Liver (tissue), 10 donors: Measurements from ENCODE around the gene RNF39. TPM values are rescaled to one million over a fixed set of nuclear protein-coding genes. Genes with fewer than 3 reads are reported as not detected.

Source experiments
- DNase-seq: peaks from one replicate; pipeline ENCODE4 v3.0.0-alpha.2; 2017; ENCODE audit warnings: low spot score
- H3K27ac ChIP-seq, 2 donors: one replicate each; pipeline ENCODE4 v1.7.0; 2013; ENCODE audit warnings: inconsistent platforms in 2 of 2, low read length in 2 of 2, control low read depth in 1 of 2, low read depth in 1 of 2, mild to moderate bottlenecking in 1 of 2
- H3K27me3 ChIP-seq, 4 donors: one replicate each; pipeline versions ENCODE4 v1.6.1 to v1.7.0; 2013; ENCODE audit warnings: low read length in 3 of 4, inconsistent platforms in 1 of 4, mild to moderate bottlenecking in 1 of 4, moderate library complexity in 1 of 4; ENCODE audit not compliant: control insufficient read depth in 4 of 4, insufficient read depth in 4 of 4
- H3K36me3 ChIP-seq, 4 donors: one replicate each; pipeline versions ENCODE4 v1.6.1 to v1.7.0; 2013; ENCODE audit warnings: low read length in 3 of 4, mild to moderate bottlenecking in 3 of 4, low read depth in 1 of 4, moderate library complexity in 1 of 4; ENCODE audit not compliant: control insufficient read depth in 4 of 4, insufficient read depth in 3 of 4
- H3K4me1 ChIP-seq, 4 donors: one replicate each; pipeline versions ENCODE4 v1.6.1 to v1.7.0; 2013; ENCODE audit warnings: low read length in 3 of 4, mild to moderate bottlenecking in 3 of 4, moderate library complexity in 1 of 4; ENCODE audit not compliant: control insufficient read depth in 4 of 4, insufficient read depth in 4 of 4
- H3K4me3 ChIP-seq, 3 donors: one replicate each; pipeline versions ENCODE4 v1.6.1 to v1.7.0; 2013; ENCODE audit warnings: low read length in 3 of 3, control low read depth in 1 of 3, low read depth in 1 of 3, mild to moderate bottlenecking in 1 of 3
- H3K9ac ChIP-seq, 2 donors: one replicate each; pipeline ENCODE4 v1.7.0; 2013; ENCODE audit warnings: low read length in 2 of 2, mild to moderate bottlenecking in 2 of 2, moderate library complexity in 2 of 2, control low read depth in 1 of 2, low read depth in 1 of 2
- H3K9me3 ChIP-seq, 4 donors: one replicate each; pipeline versions ENCODE4 v1.6.1 to v1.7.0; 2013; ENCODE audit warnings: low read length in 3 of 4; ENCODE audit not compliant: control insufficient read depth in 4 of 4
- EGR1 ChIP-seq, 2 donors: IDR thresholded peaks; 2 replicates each; pipeline ENCODE4 v1.6.1; 2016 to 2018; ENCODE audit warnings: antibody characterized with exemption in 2 of 2, low read depth in 2 of 2
- FOXA2 ChIP-seq: IDR thresholded peaks from 2 replicates; pipeline ENCODE4 v1.6.1; 2016; ENCODE audit warnings: antibody characterized with exemption
- GABPA ChIP-seq, 2 donors: IDR thresholded peaks in 1 of 2; conservative IDR thresholded peaks in 1 of 2; 2 replicates each; pipeline ENCODE4 v1.6.1; 2016; ENCODE audit warnings: antibody characterized with exemption in 2 of 2, mild to moderate bottlenecking in 1 of 2, moderate library complexity in 1 of 2
- HNF4A ChIP-seq, 2 donors: conservative IDR thresholded peaks; 2 replicates each; pipeline ENCODE4 v1.6.1; 2016; ENCODE audit warnings: antibody characterized with exemption in 2 of 2, mild to moderate bottlenecking in 2 of 2
- HNF4G ChIP-seq: IDR thresholded peaks from 2 replicates; pipeline ENCODE4 v1.6.1; 2016; ENCODE audit warnings: antibody characterized with exemption
- JUND ChIP-seq, 2 donors: IDR thresholded peaks; 2 replicates each; pipeline ENCODE4 v1.6.1; 2016; ENCODE audit warnings: antibody characterized with exemption in 2 of 2
- NR2F2 ChIP-seq: IDR thresholded peaks from 2 replicates; pipeline ENCODE4 v1.6.1; 2016; ENCODE audit warnings: antibody characterized with exemption
- RAD21 ChIP-seq, 2 donors: IDR thresholded peaks; 2 replicates each; pipeline ENCODE4 v1.6.1; 2016; ENCODE audit warnings: antibody characterized with exemption in 2 of 2, mild to moderate bottlenecking in 2 of 2
- RXRA ChIP-seq, 2 donors: IDR thresholded peaks; 2 replicates each; pipeline ENCODE4 v1.6.1; 2017 to 2018; ENCODE audit warnings: antibody characterized with exemption in 2 of 2, mild to moderate bottlenecking in 1 of 2
- SP1 ChIP-seq: IDR thresholded peaks from 2 replicates; pipeline ENCODE4 v1.6.1; 2018; ENCODE audit warnings: antibody characterized with exemption, mild to moderate bottlenecking
- TAF1 ChIP-seq: conservative IDR thresholded peaks from 2 replicates; pipeline ENCODE4 v1.6.1; 2016; ENCODE audit warnings: antibody characterized with exemption, mild to moderate bottlenecking
- YY1 ChIP-seq: IDR thresholded peaks from 2 replicates; pipeline ENCODE4 v1.6.1; 2016; ENCODE audit warnings: antibody characterized with exemption, mild to moderate bottlenecking
- WGBS: extraction: QIAGEN DNeasy Blood & Tissue Kit; methylation state at CpG from one replicate; pipeline ENCODE4 v1.1.7; 2013; 5-methylcytosine and 5-hydroxymethylcytosine counted together
- polyA plus RNA-seq, 2 donors: library from polyadenylated mRNA; stranded (reverse) in 1 of 2; unstranded in 1 of 2; fragments of 200-250 nt in 1 of 2; fragments of >200 nt in 1 of 2; fragmentation: Nextera tagmentation in 1 of 2; extraction: Ambion mirVana in 1 of 2; gene quantifications; one replicate each; pipeline versions ENCODE4 v1.2.1 to v1.2.3, GENCODE V29; 2013 to 2015
- small RNA-seq: library from RNA; depleted of rRNA; stranded (forward); fragments of <200 nt; gene quantifications from one replicate; pipeline ENCODE3, GENCODE V24; 2014
- total RNA-seq, 2 donors: library from RNA; depleted of rRNA; stranded (reverse); fragments of >200 nt; gene quantifications; one replicate each; pipeline ENCODE4 v1.2.3, GENCODE V29; 2014
- TF ChIP-seq, protein P1 (sequence below): IDR thresholded peaks from 2 replicates; pipeline ENCODE4 v1.6.1; 2016; ENCODE audit warnings: antibody characterized with exemption
- TF ChIP-seq, protein P2 (sequence below): fragments of 150-350 bp; IDR thresholded peaks from 2 replicates; pipeline ENCODE4 v1.5.1; 2017; ENCODE audit warnings: improper control_type of control experiment, low read depth, low read length; ENCODE audit not compliant: missing input control
- TF ChIP-seq, protein P3 (sequence below): IDR thresholded peaks from 2 replicates; pipeline ENCODE4 v1.6.1; 2016; ENCODE audit warnings: antibody characterized with exemption, mild to moderate bottlenecking
- TF ChIP-seq, protein P4 (sequence below): IDR thresholded peaks from 2 replicates; pipeline ENCODE4 v1.6.1; 2016; ENCODE audit warnings: antibody characterized with exemption
- TF ChIP-seq, protein P5 (sequence below): IDR thresholded peaks from 2 replicates; pipeline ENCODE4 v1.6.1; 2016; ENCODE audit warnings: antibody characterized with exemption
- donor health status: healthy.
- donor health status: healthy.
- donor health status: healthy.
- donor health status: healthy.
- donor health status: healthy.

Gene RNF39
- total and polyA plus RNA-seq, 4 donors, result 0.03 to 0.13 TPM; not detected in 2

DNA sequence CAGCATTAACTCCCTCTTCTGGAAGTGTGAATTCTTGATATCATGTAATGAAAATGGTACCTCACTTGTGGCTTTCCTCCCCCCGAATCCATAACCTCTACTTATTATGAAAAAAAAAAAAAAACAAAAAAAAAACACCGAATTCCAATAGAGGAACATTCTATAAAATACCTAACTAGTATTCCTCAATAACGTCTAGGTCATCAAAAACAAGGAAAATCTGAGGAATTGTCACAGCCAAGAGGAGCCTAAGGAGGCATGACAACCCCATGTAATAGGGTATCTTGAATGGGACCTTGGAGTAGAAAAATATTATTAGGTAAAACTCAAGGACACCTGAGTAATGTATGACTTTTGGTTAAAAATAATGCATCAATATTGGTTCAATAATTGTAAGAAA lies 53.4 kb downstream of the RNF39 start:
- H3K9ac ChIP-seq, result no peak overlapping the region
- H3K9me3 ChIP-seq, result no peaks in the 10 kb centered on the region
- H3K36me3 ChIP-seq, result peaks cover 0 to 10% (median 4%) of the 10 kb centered on the region in 4 donors
- H3K4me3 ChIP-seq, result no peak overlapping the region
- H3K27me3 ChIP-seq, result no peaks in the 10 kb centered on the region
- 91% methylated on average over 3 of the region's 3 CpGs for WGBS
- H3K27ac ChIP-seq, result no peak overlapping the region
- TF ChIP-seq RXRA (IDR thresholded peaks at IDR 0.05), result no peak
- DNase-seq, result no peak
- H3K4me1 ChIP-seq, result peaks cover 0 to 3% (median 0%) of the 10 kb centered on the region in 4 donors

DNA sequence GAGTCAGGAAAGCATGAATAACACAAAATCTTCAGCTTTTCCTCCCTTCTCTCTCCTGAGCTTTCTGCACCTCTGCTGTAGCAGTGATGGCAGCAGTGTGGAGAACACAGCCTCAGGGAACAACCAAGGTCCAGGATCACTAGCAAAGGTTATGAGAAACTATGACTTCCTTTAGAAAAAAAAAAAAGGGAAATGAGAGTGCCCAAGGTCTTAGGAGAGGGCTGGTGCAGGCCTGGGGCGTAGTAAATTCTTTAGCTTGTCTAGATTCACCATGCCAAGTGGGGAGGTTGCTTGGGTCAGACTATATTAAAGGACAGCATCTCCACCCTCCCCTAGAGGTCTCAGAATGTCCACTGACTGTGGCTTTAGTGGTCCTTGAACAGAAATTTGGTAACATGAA lies 54.9 kb downstream of the RNF39 start:
- no peak for DNase-seq
- Histone ChIP-seq H3K4me1 (peaks cover 0 to 3% (median 0%) of the 10 kb centered on the region in 4 donors), H3K27me3 (no peaks in the 10 kb centered on the region), H3K36me3 (peaks cover 0 to 10% (median 4%) of the 10 kb centered on the region in 4 donors), H3K27ac (no peak overlapping the region), H3K9ac (no peak overlapping the region), H3K4me3 (no peak overlapping the region), H3K9me3 (no peaks in the 10 kb centered on the region)
- 92% methylated on average over 1 of the region's 1 CpG for WGBS
- TF ChIP-seq, protein P1, sequence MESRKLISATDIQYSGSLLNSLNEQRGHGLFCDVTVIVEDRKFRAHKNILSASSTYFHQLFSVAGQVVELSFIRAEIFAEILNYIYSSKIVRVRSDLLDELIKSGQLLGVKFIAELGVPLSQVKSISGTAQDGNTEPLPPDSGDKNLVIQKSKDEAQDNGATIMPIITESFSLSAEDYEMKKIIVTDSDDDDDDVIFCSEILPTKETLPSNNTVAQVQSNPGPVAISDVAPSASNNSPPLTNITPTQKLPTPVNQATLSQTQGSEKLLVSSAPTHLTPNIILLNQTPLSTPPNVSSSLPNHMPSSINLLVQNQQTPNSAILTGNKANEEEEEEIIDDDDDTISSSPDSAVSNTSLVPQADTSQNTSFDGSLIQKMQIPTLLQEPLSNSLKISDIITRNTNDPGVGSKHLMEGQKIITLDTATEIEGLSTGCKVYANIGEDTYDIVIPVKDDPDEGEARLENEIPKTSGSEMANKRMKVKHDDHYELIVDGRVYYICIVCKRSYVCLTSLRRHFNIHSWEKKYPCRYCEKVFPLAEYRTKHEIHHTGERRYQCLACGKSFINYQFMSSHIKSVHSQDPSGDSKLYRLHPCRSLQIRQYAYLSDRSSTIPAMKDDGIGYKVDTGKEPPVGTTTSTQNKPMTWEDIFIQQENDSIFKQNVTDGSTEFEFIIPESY, result no peak
- TF ChIP-seq RAD21 (IDR thresholded peaks at IDR 0.05), result no peak
- no peak for TF ChIP-seq FOXA2
- TF ChIP-seq, protein P2, sequence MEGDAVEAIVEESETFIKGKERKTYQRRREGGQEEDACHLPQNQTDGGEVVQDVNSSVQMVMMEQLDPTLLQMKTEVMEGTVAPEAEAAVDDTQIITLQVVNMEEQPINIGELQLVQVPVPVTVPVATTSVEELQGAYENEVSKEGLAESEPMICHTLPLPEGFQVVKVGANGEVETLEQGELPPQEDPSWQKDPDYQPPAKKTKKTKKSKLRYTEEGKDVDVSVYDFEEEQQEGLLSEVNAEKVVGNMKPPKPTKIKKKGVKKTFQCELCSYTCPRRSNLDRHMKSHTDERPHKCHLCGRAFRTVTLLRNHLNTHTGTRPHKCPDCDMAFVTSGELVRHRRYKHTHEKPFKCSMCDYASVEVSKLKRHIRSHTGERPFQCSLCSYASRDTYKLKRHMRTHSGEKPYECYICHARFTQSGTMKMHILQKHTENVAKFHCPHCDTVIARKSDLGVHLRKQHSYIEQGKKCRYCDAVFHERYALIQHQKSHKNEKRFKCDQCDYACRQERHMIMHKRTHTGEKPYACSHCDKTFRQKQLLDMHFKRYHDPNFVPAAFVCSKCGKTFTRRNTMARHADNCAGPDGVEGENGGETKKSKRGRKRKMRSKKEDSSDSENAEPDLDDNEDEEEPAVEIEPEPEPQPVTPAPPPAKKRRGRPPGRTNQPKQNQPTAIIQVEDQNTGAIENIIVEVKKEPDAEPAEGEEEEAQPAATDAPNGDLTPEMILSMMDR, result no peak
- TF ChIP-seq, protein P3, sequence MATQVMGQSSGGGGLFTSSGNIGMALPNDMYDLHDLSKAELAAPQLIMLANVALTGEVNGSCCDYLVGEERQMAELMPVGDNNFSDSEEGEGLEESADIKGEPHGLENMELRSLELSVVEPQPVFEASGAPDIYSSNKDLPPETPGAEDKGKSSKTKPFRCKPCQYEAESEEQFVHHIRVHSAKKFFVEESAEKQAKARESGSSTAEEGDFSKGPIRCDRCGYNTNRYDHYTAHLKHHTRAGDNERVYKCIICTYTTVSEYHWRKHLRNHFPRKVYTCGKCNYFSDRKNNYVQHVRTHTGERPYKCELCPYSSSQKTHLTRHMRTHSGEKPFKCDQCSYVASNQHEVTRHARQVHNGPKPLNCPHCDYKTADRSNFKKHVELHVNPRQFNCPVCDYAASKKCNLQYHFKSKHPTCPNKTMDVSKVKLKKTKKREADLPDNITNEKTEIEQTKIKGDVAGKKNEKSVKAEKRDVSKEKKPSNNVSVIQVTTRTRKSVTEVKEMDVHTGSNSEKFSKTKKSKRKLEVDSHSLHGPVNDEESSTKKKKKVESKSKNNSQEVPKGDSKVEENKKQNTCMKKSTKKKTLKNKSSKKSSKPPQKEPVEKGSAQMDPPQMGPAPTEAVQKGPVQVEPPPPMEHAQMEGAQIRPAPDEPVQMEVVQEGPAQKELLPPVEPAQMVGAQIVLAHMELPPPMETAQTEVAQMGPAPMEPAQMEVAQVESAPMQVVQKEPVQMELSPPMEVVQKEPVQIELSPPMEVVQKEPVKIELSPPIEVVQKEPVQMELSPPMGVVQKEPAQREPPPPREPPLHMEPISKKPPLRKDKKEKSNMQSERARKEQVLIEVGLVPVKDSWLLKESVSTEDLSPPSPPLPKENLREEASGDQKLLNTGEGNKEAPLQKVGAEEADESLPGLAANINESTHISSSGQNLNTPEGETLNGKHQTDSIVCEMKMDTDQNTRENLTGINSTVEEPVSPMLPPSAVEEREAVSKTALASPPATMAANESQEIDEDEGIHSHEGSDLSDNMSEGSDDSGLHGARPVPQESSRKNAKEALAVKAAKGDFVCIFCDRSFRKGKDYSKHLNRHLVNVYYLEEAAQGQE, result no peak
- TF ChIP-seq HNF4A (conservative IDR thresholded peaks at IDR 0.05), result no peak
- TF ChIP-seq NR2F2, result no peak
- TF ChIP-seq, protein P4, sequence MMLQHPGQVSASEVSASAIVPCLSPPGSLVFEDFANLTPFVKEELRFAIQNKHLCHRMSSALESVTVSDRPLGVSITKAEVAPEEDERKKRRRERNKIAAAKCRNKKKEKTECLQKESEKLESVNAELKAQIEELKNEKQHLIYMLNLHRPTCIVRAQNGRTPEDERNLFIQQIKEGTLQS, result no peak
- no peak for TF ChIP-seq EGR1 (IDR thresholded peaks at IDR 0.05; ENCODE audit: low read depth in 2 of 2)
- no peak for TF ChIP-seq JUND (IDR thresholded peaks at IDR 0.05)
- TF ChIP-seq SP1, result no peak
- TF ChIP-seq, protein P5, sequence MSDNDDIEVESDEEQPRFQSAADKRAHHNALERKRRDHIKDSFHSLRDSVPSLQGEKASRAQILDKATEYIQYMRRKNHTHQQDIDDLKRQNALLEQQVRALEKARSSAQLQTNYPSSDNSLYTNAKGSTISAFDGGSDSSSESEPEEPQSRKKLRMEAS, result no peak
- TF ChIP-seq TAF1, result no peak
- TF ChIP-seq HNF4G, result no peak
- TF ChIP-seq GABPA (IDR thresholded peaks at IDR 0.05 in 1 of 2, conservative IDR thresholded peaks at IDR 0.05 in 1 of 2), result no peak
- TF ChIP-seq YY1, result no peak
- TF ChIP-seq RXRA (IDR thresholded peaks at IDR 0.05), result no peak

Small RNA genes within 50 kb of the gene (small RNA-seq; reads per million reads assigned to genes)
- gene RF02218 (not detected), gene RF02219 (not detected), gene RF02220 (not detected)

Other genes starting within 250 kb of the RNF39 start
- not detected for gene HLA-G, start 247.9 kb downstream of the RNF39 start, total RNA-seq
- gene HLA-G, start 247.9 kb downstream of the RNF39 start, polyA plus RNA-seq, result under 1 TPM in 1 of 2 donors, not detected in 1; 0.79 TPM
- gene HLA-A, start 133.2 kb downstream of the RNF39 start, total RNA-seq, result 100 to 1,000 TPM; 145 to 191 TPM
- gene HLA-A, start 133.2 kb downstream of the RNF39 start, polyA plus RNA-seq, result 100 to 1,000 TPM; 256 to 321 TPM
- 10 to 100 TPM in 1 of 2 donors, 1 to 10 TPM in 1; 7.0 to 17.2 TPM for gene POLR1H, start 14.5 kb downstream of the RNF39 start, total RNA-seq
- 10 to 100 TPM; 16.3 to 27.5 TPM for gene POLR1H, start 14.5 kb downstream of the RNF39 start, polyA plus RNA-seq
- gene PPP1R11, start 8.6 kb downstream of the RNF39 start, total RNA-seq, result 10 to 100 TPM in 1 of 2 donors, 1 to 10 TPM in 1; 7.8 to 12.1 TPM
- gene PPP1R11, start 8.6 kb downstream of the RNF39 start, polyA plus RNA-seq, result 10 to 100 TPM; 26.9 to 30.9 TPM
- under 1 TPM; 0.17 to 0.79 TPM for gene TRIM31, start 37.3 kb upstream of the RNF39 start, total RNA-seq
- gene TRIM31, start 37.3 kb upstream of the RNF39 start, polyA plus RNA-seq, result 1 to 10 TPM in 1 of 2 donors, under 1 TPM in 1; 0.16 to 1.3 TPM
- gene TRIM40, start 60.4 kb upstream of the RNF39 start, total RNA-seq, result under 1 TPM in 1 of 2 donors, not detected in 1; 0.51 TPM
- gene TRIM40, start 60.4 kb upstream of the RNF39 start, polyA plus RNA-seq, result not detected
- 100 to 1,000 TPM in 1 of 2 donors, under 1 TPM in 1; 0.75 to 128 TPM for gene TRIM10, start 85.4 kb upstream of the RNF39 start, total RNA-seq
- under 1 TPM; 0.29 to 0.72 TPM for gene TRIM10, start 85.4 kb upstream of the RNF39 start, polyA plus RNA-seq
- gene TRIM15, start 87.8 kb upstream of the RNF39 start, total RNA-seq, result 1 to 10 TPM; 1.6 to 2.2 TPM
- gene TRIM15, start 87.8 kb upstream of the RNF39 start, polyA plus RNA-seq, result 1 to 10 TPM; 1.6 to 2.8 TPM
- 10 to 100 TPM; 14.9 to 50.1 TPM for gene TRIM26, start 137.6 kb upstream of the RNF39 start, total RNA-seq
- gene TRIM26, start 137.6 kb upstream of the RNF39 start, polyA plus RNA-seq, result 10 to 100 TPM; 16.9 to 30.9 TPM